WERI-Rb-1 (cell line): ENCODE results near the gene LRRC8A.

Source experiments
- DNase-seq: peaks from one replicate; pipeline ENCODE4 v3.0.0-alpha.2; 2020
- H3K27ac ChIP-seq: fragments of 250-450 bp; sonication (Bioruptor Pico); 2 replicates; pipeline ENCODE4 v1.5.1; 2020; ENCODE audit warnings: mild to moderate bottlenecking, moderate library complexity
- H3K27me3 ChIP-seq: fragments of 250-450 bp; sonication (Bioruptor Pico); 2 replicates; pipeline ENCODE4 v1.5.1; 2021; ENCODE audit warnings: mild to moderate bottlenecking, low read depth, moderate library complexity; ENCODE audit not compliant: insufficient read depth, severe bottlenecking
- H3K36me3 ChIP-seq: fragments of 250-450 bp; sonication (Bioruptor Pico); 2 replicates; pipeline ENCODE4 v1.5.1; 2020; ENCODE audit warnings: mild to moderate bottlenecking, moderate library complexity
- H3K4me3 ChIP-seq: 2 replicates; pipeline ENCODE4 v1.5.1; 2011; ENCODE audit warnings: low read depth, mild to moderate bottlenecking, control low read depth, low read length
- H3K9me3 ChIP-seq: fragments of 250-450 bp; sonication (Bioruptor Pico); 2 replicates; pipeline ENCODE4 v1.5.1; 2021; ENCODE audit warnings: mild to moderate bottlenecking, moderate library complexity; ENCODE audit not compliant: severe bottlenecking
- CTCF ChIP-seq: IDR thresholded peaks from 2 replicates; pipeline ENCODE4 v1.5.1; 2011; ENCODE audit warnings: low read depth, mild to moderate bottlenecking, control low read depth, inconsistent platforms, low read length

The LRRC8A gene

GRCh38 chr9:128902351-128903078 is 20.6 kb downstream of the LRRC8A start:
- no peaks in the 10 kb centered on the region for H3K27me3 ChIP-seq
- H3K36me3 ChIP-seq: peaks cover 24% of the 10 kb centered on the region
- no peak for DNase-seq
- H3K9me3 ChIP-seq: no peaks in the 10 kb centered on the region
- no peak overlapping the region for H3K4me3 ChIP-seq
- no peak overlapping the region for H3K27ac ChIP-seq
- TF ChIP-seq CTCF: no peak

GRCh38 chr9:128903079-128903461 is 21.1 kb downstream of the LRRC8A start:
- no peak for DNase-seq
- H3K27me3 ChIP-seq: no peaks in the 10 kb centered on the region
- no peaks in the 10 kb centered on the region for H3K9me3 ChIP-seq
- H3K27ac ChIP-seq: no peak overlapping the region
- peaks cover 27% of the 10 kb centered on the region for H3K36me3 ChIP-seq
- no peak for TF ChIP-seq CTCF
- no peak overlapping the region for H3K4me3 ChIP-seq

- no peak overlapping the region for H3K4me3 ChIP-seq
- no peak for DNase-seq
- H3K9me3 ChIP-seq: no peaks in the 10 kb centered on the region
- H3K36me3 ChIP-seq: peaks cover 29% of the 10 kb centered on the region
- H3K27me3 ChIP-seq: no peaks in the 10 kb centered on the region
- H3K27ac ChIP-seq: no peak overlapping the region
- TF ChIP-seq CTCF: no peak
Measured at GRCh38 chr9:128903871-128904620, 22.1 kb downstream of the LRRC8A start.

GRCh38 chr9:128905964-128906363 is 24.0 kb downstream of the LRRC8A start:
- TF ChIP-seq CTCF: no peak
- Histone ChIP-seq H3K27me3 (no peaks in the 10 kb centered on the region), H3K4me3 (no peak overlapping the region), H3K36me3 (peaks cover 46% of the 10 kb centered on the region), H3K9me3 (no peaks in the 10 kb centered on the region), H3K27ac (no peak overlapping the region)
- no peak for DNase-seq

- no peak for TF ChIP-seq CTCF
- Histone ChIP-seq H3K4me3 (no peak overlapping the region), H3K36me3 (peaks cover 53% of the 10 kb centered on the region), H3K27me3 (no peaks in the 10 kb centered on the region), H3K27ac (no peak overlapping the region), H3K9me3 (no peaks in the 10 kb centered on the region)
- no peak for DNase-seq
Measured at GRCh38 chr9:128906741-128907140, 24.8 kb downstream of the LRRC8A start.

GRCh38 chr9:128908372-128908771 is 26.4 kb downstream of the LRRC8A start:
- no peaks in the 10 kb centered on the region for H3K27me3 ChIP-seq
- H3K36me3 ChIP-seq: peaks cover 67% of the 10 kb centered on the region
- TF ChIP-seq CTCF: no peak
- H3K9me3 ChIP-seq: no peaks in the 10 kb centered on the region
- DNase-seq: no peak
- no peak overlapping the region for H3K27ac ChIP-seq
- no peak overlapping the region for H3K4me3 ChIP-seq
